Fibroblast of upper back skin (primary cell): ENCODE data around the gene MYH9.

Source experiments
- DNase-seq: peaks from one replicate; pipeline ENCODE4 v3.0.0-alpha.2; 2013

MYH9 gene

DNA sequence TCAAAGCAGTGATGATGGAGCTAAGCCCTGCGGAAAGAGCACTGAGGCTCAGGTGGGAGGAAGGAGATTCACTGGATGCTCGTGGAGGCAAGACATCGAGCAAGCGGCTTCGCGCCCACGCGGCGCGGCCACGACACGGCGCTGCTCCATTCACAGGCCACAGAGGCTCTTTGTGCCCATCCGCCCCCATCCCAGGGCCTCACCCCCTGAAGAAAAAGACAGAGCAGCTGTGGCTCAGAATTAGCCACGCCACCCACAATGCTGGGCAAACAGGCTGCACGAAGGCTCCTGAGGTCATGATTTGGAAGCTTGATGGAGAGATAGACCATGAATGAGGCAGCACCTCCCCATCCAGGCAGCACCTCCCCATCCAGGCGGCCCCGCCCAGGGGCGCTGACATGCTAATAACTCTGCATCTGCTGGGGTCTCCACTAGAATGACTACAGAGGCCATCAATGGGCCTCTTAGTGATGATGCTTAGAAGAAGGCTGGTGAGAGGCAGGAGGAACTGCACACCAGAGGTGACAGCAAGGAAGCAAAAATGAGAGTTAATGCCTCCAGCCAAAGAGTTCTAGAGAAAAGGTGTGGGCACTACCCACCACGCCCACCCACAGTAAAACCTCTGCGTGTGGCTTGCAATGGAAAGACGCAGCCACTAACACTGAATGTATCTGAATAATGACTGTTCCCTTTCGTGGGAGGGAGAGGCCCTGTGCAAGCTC lies 43.5 kb downstream of the MYH9 start:
- no peak for DNase-seq

DNA sequence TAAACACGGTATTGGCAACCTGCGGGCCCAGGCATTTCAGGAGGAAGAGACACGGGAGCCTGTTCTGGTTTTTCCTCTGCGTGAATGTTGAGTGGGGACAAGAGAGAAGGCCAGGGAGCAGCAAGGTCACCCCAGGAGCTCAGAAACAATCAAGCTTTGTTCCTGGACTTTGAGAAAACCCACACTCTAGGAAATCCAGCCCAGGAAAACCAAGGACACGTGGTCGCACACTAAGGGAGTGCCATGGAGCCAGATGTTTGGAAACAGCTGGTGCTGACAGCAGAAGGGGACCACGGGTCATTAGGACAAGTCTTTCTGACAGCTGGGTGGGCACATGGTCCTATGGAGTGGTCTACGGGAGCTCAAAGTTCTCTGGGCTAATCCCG lies 44.1 kb downstream of the MYH9 start:
- DNase-seq = no peak

DNA sequence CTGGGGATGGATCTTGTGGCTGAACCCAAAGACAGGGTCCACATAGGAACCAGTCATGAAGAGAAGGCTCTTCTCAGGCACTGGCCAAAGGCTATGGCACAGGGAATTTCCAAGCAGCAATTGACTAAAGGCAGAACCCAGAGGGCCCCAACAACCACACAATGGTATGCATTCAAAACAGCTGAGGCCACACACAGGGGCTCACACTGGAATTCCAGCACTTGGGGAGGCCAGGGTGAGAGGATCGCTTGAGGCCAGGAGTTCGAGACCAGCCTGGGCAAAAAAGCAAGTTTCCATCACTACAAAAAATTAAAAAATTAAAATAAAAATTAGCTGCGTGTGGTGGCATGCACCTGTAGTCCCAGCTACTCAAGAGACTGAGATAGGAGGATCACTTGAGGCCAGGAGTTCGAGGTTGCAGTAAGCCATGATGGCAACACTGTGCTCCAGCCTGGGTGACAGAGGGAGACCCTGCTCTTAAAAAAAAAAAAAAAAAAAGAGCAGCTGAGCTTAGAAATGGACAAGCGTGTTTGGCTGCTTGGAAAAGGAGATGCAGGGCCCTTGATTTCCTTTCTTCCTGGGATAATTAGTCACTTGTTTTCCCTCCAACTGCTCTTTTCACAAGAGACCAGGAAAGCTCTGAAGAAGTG lies 44.6 kb downstream of the MYH9 start:
- DNase-seq = no peak

DNA sequence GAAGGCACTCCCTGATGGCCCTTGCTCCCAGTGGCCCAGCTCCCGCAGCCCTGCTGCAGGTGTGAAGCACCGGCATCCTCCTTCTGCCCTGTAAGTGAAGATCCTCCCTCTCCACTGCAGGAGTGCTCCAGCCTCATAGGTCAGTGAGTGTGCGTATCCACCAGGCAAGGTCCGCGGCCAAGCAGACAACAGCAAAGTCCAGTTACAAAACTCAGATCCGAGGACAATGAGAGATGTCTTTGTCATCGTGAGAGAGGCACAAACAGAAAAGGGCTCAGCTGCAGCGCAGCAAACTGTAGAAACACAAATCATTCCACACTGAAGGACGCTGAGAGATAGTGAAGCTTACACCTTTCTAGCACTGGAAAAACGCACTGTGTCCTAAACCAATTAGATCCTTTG lies 46.1 kb downstream of the MYH9 start:
- no peak for DNase-seq

DNA sequence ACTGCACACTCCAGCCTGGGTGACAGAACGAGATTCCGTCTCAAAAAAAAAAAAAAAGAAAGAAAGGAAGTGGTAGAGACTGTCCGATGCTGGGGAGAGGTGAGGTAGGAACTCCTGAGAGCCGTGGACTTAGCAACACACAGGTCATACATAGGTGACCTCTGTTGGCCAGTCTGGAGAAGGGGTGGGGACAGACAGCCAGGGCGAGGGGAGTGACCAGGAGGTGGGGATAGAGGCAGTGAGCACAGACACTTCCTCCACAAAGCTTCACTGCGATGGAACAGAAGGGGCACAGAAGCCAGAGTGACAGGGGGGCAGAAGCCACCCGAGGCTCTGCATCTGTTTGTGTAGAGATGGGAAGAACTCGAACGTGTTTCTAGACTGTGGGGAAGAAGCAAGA lies 47.1 kb downstream of the MYH9 start:
- DNase-seq = no peak

DNA sequence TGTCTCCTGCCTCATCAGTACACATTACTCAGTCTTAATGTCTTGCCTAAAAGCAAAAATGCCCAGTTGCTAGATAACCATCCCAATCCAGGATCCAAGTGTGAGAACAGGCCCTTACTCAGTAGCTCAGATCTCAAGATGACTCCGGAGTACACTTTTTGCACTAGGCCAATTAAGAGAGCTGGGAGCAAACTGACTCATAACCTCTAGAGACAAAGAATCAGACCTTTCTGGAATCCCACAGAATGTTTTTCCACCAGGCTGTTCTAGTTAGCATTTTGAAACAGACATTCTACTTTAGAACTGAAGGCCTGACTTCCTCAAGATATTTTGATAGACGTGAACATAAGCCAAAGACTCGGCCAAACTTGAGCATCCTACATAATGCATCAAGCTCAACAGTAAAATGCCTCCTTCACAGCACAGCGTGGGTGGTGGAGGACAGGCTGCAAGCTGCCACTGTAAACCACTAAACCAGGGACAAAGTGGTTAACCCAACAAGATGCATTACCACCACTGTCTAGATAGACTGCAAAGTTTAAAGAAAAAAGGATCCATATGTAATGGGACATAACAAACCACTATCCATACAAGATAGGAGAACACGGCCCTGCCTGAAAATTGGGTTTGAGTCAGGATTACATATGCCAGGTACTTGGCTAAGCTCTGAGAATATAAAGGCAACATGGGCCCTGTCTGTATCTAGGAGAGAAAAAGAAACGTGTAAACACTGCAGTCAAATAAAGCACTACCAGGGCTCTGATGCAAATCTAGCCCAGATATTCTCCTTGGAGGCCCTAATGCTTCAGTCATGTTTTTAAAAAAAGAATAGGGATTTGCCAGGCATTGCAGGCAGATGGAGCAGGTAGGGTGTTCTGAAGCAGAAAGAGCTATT lies 48.3 kb downstream of the MYH9 start:
- peak; percentile 88 for DNase-seq

DNA sequence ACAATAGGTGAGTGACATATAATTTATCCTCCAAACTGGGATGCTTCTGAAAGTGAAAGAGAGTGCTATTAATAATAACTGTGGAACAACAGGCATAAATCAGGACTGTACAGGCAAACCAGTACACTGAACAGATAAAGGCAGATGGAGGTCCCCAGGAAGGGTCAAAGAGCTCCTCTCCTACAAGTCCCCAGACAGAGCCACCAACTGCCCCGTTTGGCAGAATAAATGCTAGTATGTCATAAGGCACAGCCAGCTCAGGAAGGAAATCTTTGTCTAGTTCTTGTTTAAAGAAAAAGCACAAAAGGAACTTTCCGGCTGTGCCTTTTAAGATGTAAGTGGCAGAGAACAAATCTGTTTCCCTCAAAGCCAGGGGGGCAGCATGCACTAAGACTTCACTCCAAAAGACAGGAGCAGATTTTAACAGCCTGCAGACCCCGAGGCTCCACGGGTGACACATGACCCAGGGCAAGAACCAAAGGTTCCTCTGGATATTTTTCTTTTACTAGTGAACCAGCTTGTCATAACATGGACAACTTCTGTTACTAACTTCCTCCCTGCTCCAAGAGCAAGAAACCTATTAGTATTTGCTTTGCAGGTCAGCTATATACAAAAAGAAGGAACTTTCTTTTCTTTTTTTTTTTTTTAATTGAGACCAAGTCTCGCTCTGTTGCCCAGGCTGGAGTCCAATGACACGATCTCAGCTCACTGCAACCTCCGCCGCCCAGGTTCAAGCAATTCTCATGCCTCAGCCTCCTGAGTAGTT lies 50.2 kb downstream of the MYH9 start:
- no peak for DNase-seq

DNA sequence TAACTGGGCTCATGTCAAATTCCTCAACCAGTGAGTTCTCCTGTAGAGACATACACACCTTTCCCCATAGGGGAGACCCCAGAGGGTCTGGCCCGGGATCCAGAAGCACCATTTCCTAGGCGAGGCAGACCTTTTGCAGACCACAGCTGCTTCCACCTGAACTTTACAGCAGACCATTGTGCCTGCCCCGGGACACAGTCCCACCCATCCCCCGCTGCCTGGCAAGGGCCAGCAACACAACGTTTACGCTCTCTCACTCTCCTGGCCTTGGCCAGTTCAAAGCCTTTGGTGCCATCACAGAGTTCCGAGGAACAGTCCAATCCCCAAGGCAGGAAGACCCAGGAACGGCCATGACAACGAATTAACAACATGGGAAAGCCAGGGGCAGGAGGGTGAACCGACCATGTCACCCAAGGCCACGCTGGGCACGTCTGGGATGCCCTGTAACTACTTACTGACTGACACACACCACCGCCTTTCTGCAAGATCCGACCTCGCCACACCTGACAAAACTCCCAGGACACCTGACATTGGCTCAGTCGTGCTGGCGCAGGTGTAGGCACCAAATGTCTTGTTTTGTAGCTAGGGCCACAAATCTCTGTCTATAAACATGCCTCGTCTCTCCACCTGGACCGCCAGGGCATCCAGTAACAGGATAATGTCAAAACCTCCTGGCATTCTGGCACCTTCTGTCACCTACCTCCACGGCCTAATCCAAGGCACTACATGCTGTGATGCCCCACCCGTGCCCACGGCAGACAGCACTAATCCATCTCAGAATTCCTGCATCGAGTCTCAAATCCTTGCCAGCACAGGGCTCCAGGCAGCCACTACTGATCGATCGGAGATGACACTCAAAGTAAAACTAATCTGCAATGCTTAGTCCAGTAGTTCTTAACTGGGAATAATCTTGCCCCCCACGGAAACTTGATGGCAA lies 51.3 kb downstream of the MYH9 start:
- no peak for DNase-seq

DNA sequence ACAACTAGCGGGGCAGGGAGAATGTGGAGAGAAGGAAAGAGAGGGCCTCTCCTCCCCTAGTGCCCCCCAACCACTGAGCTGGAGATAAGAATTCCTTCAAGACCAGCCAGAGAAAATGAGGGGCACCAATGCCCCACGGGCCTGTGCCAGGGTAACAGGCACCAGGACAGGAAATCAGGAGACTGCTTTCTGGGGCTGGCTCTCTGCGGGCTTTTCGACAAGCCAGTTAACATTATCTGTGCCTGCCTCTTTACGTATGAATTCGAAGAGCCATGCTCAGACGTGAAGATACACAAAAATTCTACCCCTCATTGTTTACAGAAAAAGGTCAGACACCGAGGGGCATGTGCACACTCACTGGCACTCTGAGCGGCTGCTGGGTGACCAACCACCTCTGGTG lies 52.1 kb downstream of the MYH9 start:
- DNase-seq = no peak

DNA sequence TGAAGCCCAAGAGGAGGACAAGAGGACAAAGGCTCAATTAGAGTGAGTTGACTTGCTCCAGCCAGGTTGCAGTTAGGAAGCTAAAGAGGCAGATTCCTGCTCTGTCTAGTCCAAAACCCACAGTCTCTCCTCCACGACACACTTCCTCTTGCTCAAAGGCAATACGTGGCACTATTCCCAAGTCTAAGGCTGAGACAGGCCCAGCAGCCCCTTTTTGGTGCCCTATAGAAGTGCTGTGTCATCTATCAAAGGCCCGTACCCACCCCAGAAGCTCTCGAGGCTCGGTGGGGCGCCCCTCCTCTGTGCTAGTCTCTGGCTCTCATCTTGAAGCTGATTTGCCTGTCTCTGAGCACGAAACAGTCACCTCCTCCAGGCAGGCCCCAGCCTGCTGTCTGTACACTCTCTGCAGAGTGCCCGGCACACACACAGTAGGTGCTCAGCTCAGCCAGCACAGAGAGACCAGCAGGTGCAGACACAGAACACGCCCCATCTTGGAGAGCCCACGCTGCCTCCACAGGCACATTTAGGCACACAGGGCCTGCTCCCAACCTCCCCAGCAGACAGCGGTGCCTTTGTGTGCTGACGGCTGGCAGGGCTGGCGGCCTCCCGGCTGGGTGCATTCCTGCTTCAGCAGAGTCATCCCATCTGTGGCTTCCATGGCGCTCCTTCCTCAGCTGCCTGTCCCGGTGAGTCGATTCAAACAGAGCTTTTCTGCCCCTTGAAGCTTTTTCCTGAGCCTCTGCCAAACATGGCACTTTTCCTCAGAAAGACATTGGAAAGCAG lies 52.8 kb downstream of the MYH9 start:
- peak; percentile 84 for DNase-seq

DNA sequence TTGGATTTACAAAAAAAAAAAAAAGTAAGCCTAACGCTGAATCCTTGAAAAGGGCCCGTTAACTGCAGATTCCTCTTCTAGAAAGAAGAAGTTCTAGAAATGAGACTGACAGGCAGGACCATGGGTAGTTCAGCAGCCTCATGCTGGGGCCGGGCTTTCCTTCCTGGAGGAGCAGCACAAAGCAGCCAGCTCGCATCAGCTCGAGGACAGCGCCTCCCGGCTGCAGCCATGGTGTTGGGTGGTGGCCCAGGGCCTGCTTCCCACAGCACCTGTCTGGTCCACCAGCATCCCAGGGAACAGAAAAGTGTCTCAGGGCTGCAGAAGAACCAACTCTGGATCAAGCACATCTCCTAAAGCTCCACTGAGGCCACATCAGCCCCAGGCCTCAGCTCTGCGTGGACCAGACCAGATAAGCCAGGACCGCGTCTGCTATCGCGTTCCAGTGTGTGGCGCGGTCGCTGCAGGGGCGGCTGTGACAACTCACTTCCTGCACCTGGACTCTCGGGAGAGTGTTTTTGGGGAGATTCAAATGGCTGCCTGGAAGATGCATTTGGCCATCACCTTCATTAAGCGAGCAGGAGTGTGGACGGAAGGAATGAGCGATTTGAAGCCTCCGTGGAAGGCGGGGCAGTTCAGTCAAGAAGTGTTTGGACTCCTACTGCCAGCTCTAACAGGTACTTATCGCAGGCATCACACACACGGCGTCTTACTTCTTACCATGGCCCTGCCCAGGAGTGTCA lies 53.5 kb downstream of the MYH9 start:
- DNase-seq = no peak

DNA sequence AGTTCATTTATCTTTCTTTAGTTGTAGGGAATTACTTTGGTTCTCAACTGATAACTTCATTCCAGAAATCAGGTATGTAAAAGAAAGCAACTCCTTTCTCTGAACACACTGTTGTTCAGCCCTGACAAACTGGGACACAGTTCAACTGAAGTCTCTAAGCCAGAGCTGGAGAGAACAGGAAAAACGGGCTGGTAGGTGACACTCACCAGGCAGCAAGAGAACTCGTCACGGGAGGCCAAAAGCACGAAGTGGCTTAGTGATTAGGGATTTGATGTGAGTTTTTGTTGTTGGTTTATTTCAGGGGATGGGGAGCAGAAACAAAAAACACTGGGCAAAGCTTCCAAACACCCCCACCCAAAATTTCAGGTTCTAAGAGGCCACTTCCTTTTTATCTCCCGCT lies 54.1 kb downstream of the MYH9 start:
- DNase-seq = no peak

DNA sequence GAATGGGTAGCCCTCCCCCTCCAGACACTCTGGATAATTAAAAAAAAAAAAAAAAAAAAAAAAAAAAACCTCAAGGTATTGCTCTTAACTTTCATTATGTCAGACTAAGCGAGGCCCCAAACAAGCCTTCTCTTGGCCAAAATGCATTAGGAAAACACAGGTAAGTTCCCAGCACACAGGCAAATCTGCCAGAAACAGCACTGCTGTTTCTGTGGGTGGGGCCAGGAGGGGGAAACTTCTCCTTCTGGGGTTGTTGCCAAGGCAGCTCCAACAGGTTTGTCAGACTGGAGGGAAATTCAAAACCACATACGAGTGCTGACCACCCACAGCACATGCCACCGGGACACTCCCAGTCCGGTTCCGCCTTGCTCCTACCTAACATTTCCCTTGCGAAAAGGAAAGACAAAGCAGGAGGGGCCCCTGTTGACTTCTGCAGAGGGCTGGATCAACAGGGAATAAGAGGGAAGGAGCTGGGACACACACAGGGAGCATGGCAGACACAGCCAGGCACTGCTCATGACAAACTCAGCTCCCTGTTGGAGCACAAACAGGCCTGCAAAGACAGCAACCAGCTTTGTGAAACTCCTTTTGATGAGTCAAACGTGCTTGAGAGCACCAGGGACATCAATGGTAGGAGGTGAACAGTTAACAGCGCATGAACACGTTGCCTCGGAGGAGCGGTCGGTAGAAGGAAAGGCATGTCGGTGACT lies 55.0 kb downstream of the MYH9 start:
- DNase-seq = peak; percentile 77

DNA sequence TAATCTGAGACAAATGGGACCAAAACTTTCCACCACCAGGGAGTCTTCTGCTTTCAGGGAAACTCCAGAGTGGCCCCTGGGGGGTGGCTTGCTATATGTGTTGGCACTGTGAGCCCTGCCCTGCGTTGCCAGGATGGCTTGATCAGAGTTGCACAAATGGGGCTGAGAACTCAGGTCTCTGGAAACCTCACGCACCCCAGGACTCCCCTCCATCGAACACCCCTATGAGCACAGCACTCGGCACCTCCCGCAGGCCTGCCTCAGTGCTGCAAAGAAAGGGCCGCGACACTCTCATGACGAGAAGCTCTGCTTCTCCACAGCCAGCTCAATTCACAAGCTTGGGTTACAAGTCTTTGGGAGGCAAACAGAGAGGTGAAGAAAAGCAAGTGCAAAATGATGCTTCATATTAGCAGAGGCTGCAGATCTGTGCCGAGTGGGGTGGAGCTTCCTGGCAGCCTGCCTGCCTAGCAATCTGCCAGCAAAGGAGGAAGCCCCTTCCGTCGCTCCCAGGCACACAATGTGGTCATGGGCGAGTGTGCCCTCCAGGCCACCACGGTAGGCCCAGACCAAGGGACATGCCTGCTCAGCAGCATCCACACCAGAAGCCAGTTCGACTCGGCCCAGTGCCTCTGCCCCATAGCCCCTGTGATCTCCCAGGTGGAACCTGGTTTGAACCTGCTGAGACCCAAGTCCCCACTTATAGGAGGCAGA lies 55.7 kb downstream of the MYH9 start:
- peak; percentile 62 for DNase-seq

DNA sequence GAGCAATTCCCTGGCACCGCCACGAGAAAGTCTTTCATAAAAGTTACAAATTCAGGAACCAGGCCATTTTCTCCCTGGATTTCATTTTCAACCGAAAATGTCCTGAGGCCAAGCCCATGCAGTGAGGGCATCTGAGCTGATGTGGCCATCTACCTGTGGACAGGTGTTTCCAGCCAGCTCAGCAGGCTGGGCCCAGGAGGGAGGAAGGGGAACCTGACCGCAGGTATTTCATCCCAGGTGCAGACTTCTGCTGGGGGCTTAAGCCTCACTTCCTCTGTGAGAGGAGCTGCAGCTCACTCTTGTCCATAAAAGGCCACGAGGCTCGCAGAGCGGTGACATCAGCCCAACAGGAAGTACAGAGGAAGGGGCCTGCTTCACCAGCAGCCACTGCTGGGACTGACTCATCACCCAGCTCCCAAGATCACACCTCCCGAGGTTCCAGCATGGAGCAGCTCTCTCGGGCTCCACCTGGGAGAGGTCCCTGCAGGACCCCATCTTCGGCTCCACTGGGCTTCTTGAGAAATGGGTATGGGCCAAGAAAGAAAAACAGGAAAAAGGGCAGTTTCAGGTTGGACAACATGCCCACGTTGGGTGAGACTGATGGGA lies 56.4 kb downstream of the MYH9 start:
- peak; percentile 97 for DNase-seq

DNA sequence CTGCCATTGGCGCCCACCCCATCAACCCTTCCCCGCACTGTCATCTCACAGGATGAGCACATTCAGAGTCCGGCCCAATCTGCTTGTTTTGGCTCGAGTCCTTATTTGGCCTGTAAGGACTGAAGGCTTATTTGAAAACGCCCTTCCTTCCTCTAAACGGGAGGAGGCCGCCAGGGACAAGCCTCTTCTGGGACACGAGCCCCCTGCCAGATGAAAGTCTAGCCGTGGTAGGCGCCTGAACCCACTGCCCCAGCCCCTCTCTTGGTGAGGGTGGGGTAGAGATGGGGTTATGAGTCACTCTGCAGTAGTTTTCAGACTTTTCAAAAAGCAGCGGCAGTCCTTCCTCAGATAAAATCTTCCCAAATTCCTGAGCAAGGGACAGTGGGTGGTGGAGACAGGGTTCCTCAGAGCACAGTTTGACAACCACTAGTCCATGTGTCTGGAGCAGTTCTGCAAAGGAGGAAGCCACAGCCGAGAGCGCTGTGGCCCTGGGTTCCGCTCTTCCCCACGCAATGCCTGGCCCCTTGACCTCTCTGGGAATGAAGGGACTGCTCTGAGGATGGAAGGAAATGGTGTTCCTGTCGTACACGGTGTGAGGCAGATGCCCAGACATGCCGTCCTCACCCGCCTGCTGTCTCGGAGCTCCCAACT lies 57.0 kb downstream of the MYH9 start:
- peak; percentile 81 for DNase-seq

DNA sequence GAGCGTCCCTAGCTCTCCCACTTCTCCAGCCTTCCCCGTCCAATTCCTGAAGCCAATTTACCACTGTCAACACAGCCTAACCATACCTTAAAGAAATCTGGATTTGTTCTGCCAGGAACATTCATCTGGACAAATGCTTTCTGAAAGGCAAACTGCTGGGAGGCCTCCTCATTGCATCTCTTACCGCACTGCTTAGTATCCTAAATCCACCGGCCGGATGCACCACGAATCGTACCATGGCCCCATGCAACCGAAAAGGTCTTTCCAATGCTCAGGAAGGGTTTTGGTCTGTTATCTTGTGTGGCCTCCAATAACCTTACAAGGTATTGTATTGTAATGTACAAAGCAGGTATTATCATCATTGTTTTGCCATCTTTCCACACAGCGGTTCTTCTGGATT lies 57.6 kb downstream of the MYH9 start:
- no peak for DNase-seq
